Pons (tissue), 1 donor: ENCODE measurements around the gene FMNL2.
"Not testable (repeated sequence)": the region's sequence is repeated elsewhere in the genome, so short reads cannot be mapped to it uniquely, and the experiment has no call there.

ENCODE experiments used
- DNase-seq: peaks from one replicate; pipeline ENCODE4 v3.0.0-alpha.2; 2016; ENCODE audit warnings: low spot score

Gene FMNL2

GRCh38 chr2:152376385-152376784 is 41.4 kb downstream of the FMNL2 start:
- no peak for DNase-seq

- no peak for DNase-seq
Measured at GRCh38 chr2:152376968-152377367, 42.0 kb downstream of the FMNL2 start.

GRCh38 chr2:152379089-152379488 is 44.1 kb downstream of the FMNL2 start:
- DNase-seq: no peak

GRCh38 chr2:152380261-152381055 is 45.5 kb downstream of the FMNL2 start:
- no peak for DNase-seq

- no peak for DNase-seq
Measured at GRCh38 chr2:152383702-152384101, 48.7 kb downstream of the FMNL2 start.

GRCh38 chr2:152384992-152385391 is 50.0 kb downstream of the FMNL2 start:
- DNase-seq: no peak

- no peak for DNase-seq
Measured at GRCh38 chr2:152385650-152386049, 50.7 kb downstream of the FMNL2 start.

- no peak for DNase-seq
Measured at GRCh38 chr2:152386266-152386665, 51.3 kb downstream of the FMNL2 start.

- DNase-seq: no peak
Measured at GRCh38 chr2:152387041-152387440, 52.1 kb downstream of the FMNL2 start.

- DNase-seq: not testable (repeated sequence)
Measured at GRCh38 chr2:152388269-152388668, 53.3 kb downstream of the FMNL2 start.

GRCh38 chr2:152389483-152389882 is 54.5 kb downstream of the FMNL2 start:
- no peak for DNase-seq

GRCh38 chr2:152390837-152391236 is 55.9 kb downstream of the FMNL2 start:
- no peak for DNase-seq

- DNase-seq: no peak
Measured at GRCh38 chr2:152391318-152391717, 56.3 kb downstream of the FMNL2 start.

- DNase-seq: no peak
Measured at GRCh38 chr2:152393377-152393776, 58.4 kb downstream of the FMNL2 start.

- no peak for DNase-seq
Measured at GRCh38 chr2:152394326-152394725, 59.4 kb downstream of the FMNL2 start.

GRCh38 chr2:152395103-152395502 is 60.1 kb downstream of the FMNL2 start:
- no peak for DNase-seq

GRCh38 chr2:152395572-152395971 is 60.6 kb downstream of the FMNL2 start:
- DNase-seq: no peak

- no peak for DNase-seq
Measured at GRCh38 chr2:152396051-152396511, 61.1 kb downstream of the FMNL2 start.

GRCh38 chr2:152396763-152397162 is 61.8 kb downstream of the FMNL2 start:
- DNase-seq: no peak

- no peak for DNase-seq
Measured at GRCh38 chr2:152399003-152399402, 64.0 kb downstream of the FMNL2 start.

GRCh38 chr2:152400607-152401214 is 65.7 kb downstream of the FMNL2 start:
- DNase-seq: no peak

GRCh38 chr2:152402780-152403759 is 68.1 kb downstream of the FMNL2 start:
- DNase-seq: no peak
